Smooth muscle cell of the umbilical artery (primary cell): ENCODE data around the gene CUZD1. TPM values are rescaled to one million over a fixed set of nuclear protein-coding genes. Genes with fewer than 3 reads are reported as not detected.

Experiments
- total RNA-seq: library from RNA; depleted of rRNA; stranded (reverse); fragments of >200 nt; gene quantifications from 2 replicates; pipeline ENCODE4 v1.2.3, GENCODE V29; 2014

Gene CUZD1
- total RNA-seq, result 0.23 and 0.30 TPM in 2 replicates

GRCh38 chr10:122845783-122846332 is at the start of gene CUZD1:
TSS of gene CUZD1 (minus strand) at chr10:122845857. CDS start at chr10:122845843, 14 bp downstream.

GRCh38 chr10:122879339-122880273 is 33.9 kb upstream of the CUZD1 start, which contains the start of gene FAM24B:
TSS of gene FAM24B (minus strand) at chr10:122879581. CDS start at chr10:122850515, 29,066 bp downstream.

Other genes with a start within 250 kb of the CUZD1 start
- not detected in 2 replicates for gene C10orf120, start 146.0 kb downstream of the CUZD1 start, total RNA-seq
- 2.1 and 4.6 TPM in 2 replicates for gene FAM24B, start 33.7 kb upstream of the CUZD1 start, total RNA-seq
- gene FAM24A, start 64.8 kb upstream of the CUZD1 start, total RNA-seq, result not detected in 2 replicates
- gene C10orf88, start 108.4 kb upstream of the CUZD1 start, total RNA-seq, result 11.0 and 17.3 TPM in 2 replicates
- 4.8 and 5.0 TPM in 2 replicates for gene PSTK, start 134.5 kb upstream of the CUZD1 start, total RNA-seq
- 3.3 and 4.8 TPM in 2 replicates for gene IKZF5, start 162.9 kb upstream of the CUZD1 start, total RNA-seq
- 4.8 and 5.2 TPM in 2 replicates for gene ACADSB, start 163.1 kb upstream of the CUZD1 start, total RNA-seq